ENCODE measurements around the gene MEIS2.
A peak's percentile ranks its signal among the peaks of the same experiment; 100 is the strongest.

The MEIS2 gene

DNA sequence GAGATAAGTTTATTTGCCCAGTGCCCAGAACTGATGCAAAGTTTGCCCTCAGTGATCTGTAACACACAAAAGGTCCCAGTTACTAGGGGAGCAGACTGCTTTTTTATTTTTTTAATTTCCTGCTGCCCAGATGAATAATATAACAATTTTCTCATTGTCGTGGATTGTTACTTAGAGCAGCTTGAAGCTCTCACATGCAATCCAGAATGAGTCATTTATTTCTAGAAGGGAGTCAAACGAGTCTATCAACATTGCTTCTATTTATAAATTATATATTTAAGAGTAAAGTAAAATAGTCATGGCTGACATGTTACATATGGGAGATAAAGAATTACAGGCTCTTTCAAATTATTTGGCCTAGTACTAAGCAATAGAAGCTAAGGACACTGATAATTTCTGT, 41.3 kb downstream of the MEIS2 start:
- no peak overlapping the region for H3K27ac ChIP-seq (ENCODE audit: low read length)
- no peak overlapping the region for H3K4me3 ChIP-seq (ENCODE audit: low read length)
- no peaks in the 10 kb centered on the region for H3K36me3 ChIP-seq (ENCODE audit: insufficient read depth, low read depth, low read length)
- H3K9me3 ChIP-seq (ENCODE audit: insufficient read depth, low read depth, low read length) = no peaks in the 10 kb centered on the region
- H3K9ac ChIP-seq (ENCODE audit: low read depth, low read length) = no peak overlapping the region
- H3K4me1 ChIP-seq (ENCODE audit: insufficient read depth, low read length) = peaks cover 25% of the 10 kb centered on the region
- H3K27me3 ChIP-seq (ENCODE audit: insufficient read depth, low read length) = no peaks in the 10 kb centered on the region

DNA sequence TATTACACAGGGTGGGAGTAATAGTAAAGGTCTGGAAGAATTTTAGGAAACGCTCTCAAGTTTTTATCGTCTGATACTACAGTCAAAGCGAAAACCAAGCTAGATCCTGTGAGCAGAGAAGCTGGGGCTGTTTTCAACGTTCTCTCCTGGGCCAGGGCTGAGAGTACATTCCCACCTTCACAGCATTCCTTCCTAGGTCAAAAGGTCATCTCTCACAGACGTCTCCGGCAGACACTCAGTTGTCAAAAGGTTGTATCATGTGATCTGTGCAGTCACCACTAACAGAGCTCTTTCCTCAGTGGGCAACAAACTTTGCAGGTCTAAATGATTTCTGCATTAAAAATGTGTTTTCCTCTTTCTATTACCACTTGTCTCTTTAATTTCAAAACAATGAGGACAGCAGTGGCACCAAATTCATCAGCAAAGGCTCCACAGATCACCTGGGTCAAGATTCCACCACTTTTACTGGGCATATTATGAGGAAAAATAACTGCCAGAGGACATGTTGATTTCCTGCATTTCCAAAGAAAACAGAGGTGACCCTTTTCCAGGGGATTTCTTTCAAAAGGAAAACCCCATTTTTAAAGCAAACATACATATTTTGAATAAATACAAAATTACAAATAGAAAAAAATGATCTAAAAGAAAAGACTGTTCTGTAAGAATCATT, 41.9 kb downstream of the MEIS2 start:
- Histone ChIP-seq H3K9ac (ENCODE audit: low read depth, low read length) (no peak overlapping the region), H3K27ac (ENCODE audit: low read length) (no peak overlapping the region), H3K4me1 (ENCODE audit: insufficient read depth, low read length) (peaks cover 25% of the 10 kb centered on the region), H3K36me3 (ENCODE audit: insufficient read depth, low read depth, low read length) (no peaks in the 10 kb centered on the region), H3K9me3 (ENCODE audit: insufficient read depth, low read depth, low read length) (no peaks in the 10 kb centered on the region), H3K27me3 (ENCODE audit: insufficient read depth, low read length) (no peaks in the 10 kb centered on the region), H3K4me3 (ENCODE audit: low read length) (no peak overlapping the region)

DNA sequence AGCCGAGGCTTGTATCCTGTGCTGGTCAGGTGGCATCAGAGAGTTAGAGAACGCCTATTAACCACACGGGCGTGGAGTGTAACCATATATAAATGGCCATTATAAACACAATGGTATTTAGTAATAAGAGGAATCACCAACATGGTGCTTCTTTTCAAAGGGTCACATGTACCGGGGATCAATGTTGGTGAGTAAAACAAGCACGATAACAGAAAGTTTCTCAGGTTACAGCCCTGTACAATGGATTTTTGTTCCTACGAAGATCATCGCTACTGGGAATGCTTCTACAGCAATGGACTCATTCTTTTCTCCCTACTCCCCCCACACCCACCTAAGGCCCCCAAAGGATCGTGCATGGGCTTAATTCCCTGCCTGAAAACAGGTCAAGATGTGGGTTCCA, 42.5 kb downstream of the MEIS2 start:
- Histone ChIP-seq H3K27ac (ENCODE audit: low read length) (no peak overlapping the region), H3K4me3 (ENCODE audit: low read length) (no peak overlapping the region), H3K9ac (ENCODE audit: low read depth, low read length) (no peak overlapping the region), H3K27me3 (ENCODE audit: insufficient read depth, low read length) (no peaks in the 10 kb centered on the region), H3K4me1 (ENCODE audit: insufficient read depth, low read length) (peaks cover 25% of the 10 kb centered on the region), H3K36me3 (ENCODE audit: insufficient read depth, low read depth, low read length) (no peaks in the 10 kb centered on the region), H3K9me3 (ENCODE audit: insufficient read depth, low read depth, low read length) (no peaks in the 10 kb centered on the region)

DNA sequence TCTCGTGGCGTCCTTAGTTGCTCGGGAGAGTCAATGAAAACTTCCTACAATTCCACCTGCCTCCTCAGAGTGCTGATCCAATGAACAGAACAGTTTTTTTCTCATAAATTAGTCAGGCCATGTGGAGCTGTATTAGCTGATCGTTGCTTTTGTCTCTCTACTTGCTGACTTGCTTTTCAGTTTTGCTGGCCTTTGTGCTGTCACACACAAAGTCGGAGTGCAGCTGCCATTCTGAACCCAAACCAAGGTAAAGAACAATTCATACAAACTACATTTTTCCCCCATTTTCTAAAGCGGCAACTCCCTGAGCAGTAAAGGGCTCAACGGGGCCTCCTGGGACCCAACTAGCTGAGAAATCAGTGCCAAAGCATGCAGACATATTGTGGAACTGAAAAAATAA, 43.1 kb downstream of the MEIS2 start:
- no peaks in the 10 kb centered on the region for H3K36me3 ChIP-seq (ENCODE audit: insufficient read depth, low read depth, low read length)
- no peak overlapping the region for H3K27ac ChIP-seq (ENCODE audit: low read length)
- no peak overlapping the region for H3K9ac ChIP-seq (ENCODE audit: low read depth, low read length)
- peaks cover 25% of the 10 kb centered on the region for H3K4me1 ChIP-seq (ENCODE audit: insufficient read depth, low read length)
- no peak overlapping the region for H3K4me3 ChIP-seq (ENCODE audit: low read length)
- H3K9me3 ChIP-seq (ENCODE audit: insufficient read depth, low read depth, low read length) = no peaks in the 10 kb centered on the region
- H3K27me3 ChIP-seq (ENCODE audit: insufficient read depth, low read length) = no peaks in the 10 kb centered on the region

DNA sequence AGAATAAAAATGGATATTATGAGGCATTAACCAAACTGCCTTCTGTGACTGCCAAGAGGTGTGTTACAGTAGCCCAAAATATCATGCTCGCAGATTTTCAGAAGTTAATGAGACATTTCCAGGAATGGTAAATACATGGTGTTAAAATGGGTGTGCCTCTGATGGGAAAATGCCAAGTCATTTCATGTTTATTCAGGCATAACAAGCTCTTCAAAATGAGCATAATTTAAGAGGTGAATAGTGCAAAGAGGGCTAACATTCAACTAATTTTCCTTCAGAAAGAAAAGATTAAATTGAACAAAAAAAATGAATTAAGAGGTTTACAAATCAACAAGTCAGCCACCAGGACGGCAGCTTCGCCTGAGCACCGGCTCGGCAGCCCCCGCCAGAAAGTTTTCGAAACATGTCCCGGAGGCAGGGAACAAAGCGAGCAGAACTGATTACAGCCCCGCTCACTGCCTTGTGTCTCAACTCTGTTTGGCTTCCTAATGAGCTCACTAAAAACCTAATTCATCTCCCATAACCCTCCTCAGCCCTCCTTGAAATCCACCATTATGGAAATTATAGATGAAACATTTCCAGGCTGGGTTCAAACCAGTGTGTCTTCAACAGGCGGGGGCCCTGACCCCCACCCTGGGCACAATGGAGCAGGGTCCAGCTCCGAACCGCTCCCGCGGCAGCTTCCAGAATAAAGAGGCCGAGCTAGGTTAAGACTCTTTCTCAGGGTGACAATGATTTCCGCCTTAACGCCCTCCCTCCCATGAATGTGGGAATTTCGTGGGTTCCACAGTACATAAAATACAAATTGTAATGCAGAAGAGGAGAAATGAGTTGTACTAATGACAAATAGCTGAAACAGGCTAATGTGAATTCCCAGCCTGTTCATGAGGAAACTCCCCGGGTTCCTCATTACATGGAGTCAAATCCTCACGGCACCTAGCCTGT, 43.9 kb downstream of the MEIS2 start:
- H3K4me3 ChIP-seq (ENCODE audit: low read length) = no peak overlapping the region
- no peak overlapping the region for H3K27ac ChIP-seq (ENCODE audit: low read length)

DNA sequence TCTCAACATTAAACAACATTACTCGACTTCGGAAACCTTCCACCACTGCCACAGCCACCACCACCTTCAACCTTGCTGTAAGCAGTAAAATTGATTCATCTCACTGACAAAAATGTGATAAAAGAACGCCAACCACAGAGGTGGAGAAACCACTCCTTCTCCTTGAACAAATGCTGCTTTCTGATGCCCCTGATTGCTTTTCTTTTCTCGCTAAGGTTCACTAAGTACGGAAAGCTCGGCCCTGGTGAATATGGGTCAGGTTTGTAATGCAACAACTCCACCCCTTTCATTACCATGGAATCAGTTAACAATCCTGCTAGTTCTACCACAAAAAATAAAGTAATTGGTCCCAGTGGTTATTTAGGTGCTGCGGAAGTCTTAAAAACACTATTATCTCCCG, 44.9 kb downstream of the MEIS2 start:
- Histone ChIP-seq H3K27ac (ENCODE audit: low read length) (no peak overlapping the region), H3K9me3 (ENCODE audit: insufficient read depth, low read depth, low read length) (no peaks in the 10 kb centered on the region), H3K36me3 (ENCODE audit: insufficient read depth, low read depth, low read length) (no peaks in the 10 kb centered on the region)

More for the DNA sequence above, 43.9 kb downstream of the MEIS2 start:
- no peak overlapping the region for H3K9ac ChIP-seq (ENCODE audit: low read depth, low read length)
- H3K27me3 ChIP-seq (ENCODE audit: insufficient read depth, low read length) = no peaks in the 10 kb centered on the region
- no peaks in the 10 kb centered on the region for H3K9me3 ChIP-seq (ENCODE audit: insufficient read depth, low read depth, low read length)
- no peaks in the 10 kb centered on the region for H3K36me3 ChIP-seq (ENCODE audit: insufficient read depth, low read depth, low read length)
- H3K4me1 ChIP-seq (ENCODE audit: insufficient read depth, low read length) = peaks cover 25% of the 10 kb centered on the region

DNA sequence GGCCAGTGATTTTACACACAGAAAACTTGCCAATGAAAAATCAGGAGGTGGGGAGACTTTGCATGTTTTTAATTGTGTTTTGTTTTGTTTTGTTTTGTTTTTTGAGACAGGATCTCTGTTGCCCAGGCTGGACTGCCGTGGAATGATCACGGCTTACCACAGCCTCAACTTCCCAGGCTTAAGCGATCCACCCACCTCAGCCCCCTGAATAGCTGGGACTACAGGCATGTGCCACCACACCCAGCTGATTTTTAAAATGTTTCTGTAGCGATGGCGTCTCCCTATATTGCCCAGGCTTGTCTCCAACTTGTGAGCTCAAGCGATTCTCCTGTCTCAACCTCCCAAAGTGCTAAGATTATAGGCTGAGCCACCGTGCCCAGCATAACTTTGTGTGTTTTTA, 46.0 kb downstream of the MEIS2 start:
- no peaks in the 10 kb centered on the region for H3K36me3 ChIP-seq (ENCODE audit: insufficient read depth, low read depth, low read length)
- no peak overlapping the region for H3K9ac ChIP-seq (ENCODE audit: low read depth, low read length)
- H3K27ac ChIP-seq (ENCODE audit: low read length) = no peak overlapping the region
- no peaks in the 10 kb centered on the region for H3K9me3 ChIP-seq (ENCODE audit: insufficient read depth, low read depth, low read length)
- no peaks in the 10 kb centered on the region for H3K27me3 ChIP-seq (ENCODE audit: insufficient read depth, low read length)
- H3K4me1 ChIP-seq (ENCODE audit: insufficient read depth, low read length) = peaks cover 25% of the 10 kb centered on the region
- H3K4me3 ChIP-seq (ENCODE audit: low read length) = no peak overlapping the region

More for the DNA sequence above, 44.9 kb downstream of the MEIS2 start:
- no peaks in the 10 kb centered on the region for H3K27me3 ChIP-seq (ENCODE audit: insufficient read depth, low read length)
- H3K4me1 ChIP-seq (ENCODE audit: insufficient read depth, low read length) = peaks cover 25% of the 10 kb centered on the region
- no peak overlapping the region for H3K9ac ChIP-seq (ENCODE audit: low read depth, low read length)
- no peak overlapping the region for H3K4me3 ChIP-seq (ENCODE audit: low read length)

DNA sequence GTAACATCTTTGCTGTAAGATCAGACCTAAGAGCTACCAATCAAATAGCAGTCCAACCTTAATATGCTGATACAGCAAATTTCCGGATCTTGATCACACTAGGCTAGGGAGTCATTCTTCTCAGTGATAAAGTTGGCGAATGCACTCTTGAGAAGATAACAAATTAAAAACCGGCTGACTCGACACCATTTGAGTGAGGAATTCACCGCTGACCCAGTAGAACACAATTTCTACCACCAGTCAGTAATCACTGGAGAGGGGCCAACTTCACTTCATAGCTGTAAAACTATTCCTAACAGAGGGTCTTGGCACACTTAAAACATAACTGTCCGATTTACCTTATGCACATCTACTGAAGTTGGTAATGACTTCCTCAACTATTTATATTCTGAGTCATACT, 47.2 kb downstream of the MEIS2 start:
- H3K4me3 ChIP-seq (ENCODE audit: low read length) = no peak overlapping the region
- H3K36me3 ChIP-seq (ENCODE audit: insufficient read depth, low read depth, low read length) = no peaks in the 10 kb centered on the region
- no peak overlapping the region for H3K27ac ChIP-seq (ENCODE audit: low read length)
- H3K9ac ChIP-seq (ENCODE audit: low read depth, low read length) = no peak overlapping the region
- H3K4me1 ChIP-seq (ENCODE audit: insufficient read depth, low read length) = peaks cover 21% of the 10 kb centered on the region
- H3K27me3 ChIP-seq (ENCODE audit: insufficient read depth, low read length) = no peaks in the 10 kb centered on the region
- no peaks in the 10 kb centered on the region for H3K9me3 ChIP-seq (ENCODE audit: insufficient read depth, low read depth, low read length)

DNA sequence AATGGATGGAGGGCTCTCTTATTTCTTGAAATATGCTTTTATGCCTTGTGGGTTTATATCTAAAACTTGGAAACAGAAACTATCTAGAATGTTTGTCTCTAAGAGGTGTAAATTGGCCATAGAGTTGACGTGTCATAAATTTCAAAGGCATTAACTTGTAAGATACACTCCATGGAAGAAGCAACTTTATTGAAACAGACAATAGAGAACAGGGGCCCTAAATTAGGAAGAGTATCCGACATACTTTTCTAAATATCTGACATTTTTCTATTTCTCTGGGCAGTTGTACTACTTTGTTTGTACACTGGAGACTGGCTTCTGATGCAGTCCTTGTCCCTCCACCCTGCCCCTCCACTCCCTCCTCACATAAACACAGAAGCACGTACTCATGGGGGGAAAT, 50.0 kb downstream of the MEIS2 start:
- Histone ChIP-seq H3K27ac (ENCODE audit: low read length) (no peak overlapping the region), H3K4me1 (ENCODE audit: insufficient read depth, low read length) (peaks cover 19% of the 10 kb centered on the region), H3K27me3 (ENCODE audit: insufficient read depth, low read length) (no peaks in the 10 kb centered on the region), H3K9me3 (ENCODE audit: insufficient read depth, low read depth, low read length) (no peaks in the 10 kb centered on the region), H3K36me3 (ENCODE audit: insufficient read depth, low read depth, low read length) (no peaks in the 10 kb centered on the region), H3K9ac (ENCODE audit: low read depth, low read length) (no peak overlapping the region), H3K4me3 (ENCODE audit: low read length) (no peak overlapping the region)

DNA sequence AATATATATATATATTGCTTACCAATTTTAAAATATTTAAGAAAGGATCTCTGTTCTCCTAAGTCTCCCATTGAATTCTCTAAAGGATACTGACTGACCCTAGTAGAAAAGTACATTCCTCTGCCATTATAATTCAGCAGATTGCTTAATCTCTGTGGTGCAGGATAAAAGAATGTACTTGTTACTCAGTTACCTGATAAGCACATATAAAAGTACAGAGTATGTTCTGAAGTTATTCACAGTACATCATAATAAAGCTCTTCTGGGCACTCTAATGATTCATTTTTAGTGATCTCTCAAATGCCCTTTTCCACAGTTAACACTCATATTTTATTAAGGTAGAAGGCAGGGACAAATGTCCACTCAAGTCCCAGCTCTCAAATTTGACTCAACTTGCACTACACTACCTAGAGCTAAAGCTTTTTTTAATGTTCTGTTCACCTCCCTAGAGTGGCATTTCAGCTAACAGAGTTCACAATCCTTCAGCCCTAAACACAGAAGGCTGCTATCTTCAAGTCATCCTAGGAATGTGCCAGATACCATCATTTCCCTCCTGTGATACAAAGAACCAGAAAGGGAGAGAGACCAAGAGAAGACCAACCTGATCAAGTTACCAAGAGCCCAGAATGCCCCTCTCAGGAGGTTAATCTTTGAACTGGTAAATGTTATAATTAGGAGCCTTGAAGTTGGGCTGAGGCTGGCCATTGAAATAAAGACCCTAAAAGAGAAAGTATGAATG, 53.3 kb downstream of the MEIS2 start:
- no peaks in the 10 kb centered on the region for H3K27me3 ChIP-seq (ENCODE audit: insufficient read depth, low read length)
- H3K4me1 ChIP-seq (ENCODE audit: insufficient read depth, low read length) = peaks cover 32% of the 10 kb centered on the region
- no peak overlapping the region for H3K27ac ChIP-seq (ENCODE audit: low read length)
- H3K36me3 ChIP-seq (ENCODE audit: insufficient read depth, low read depth, low read length) = no peaks in the 10 kb centered on the region
- H3K9me3 ChIP-seq (ENCODE audit: insufficient read depth, low read depth, low read length) = no peaks in the 10 kb centered on the region
- no peak overlapping the region for H3K9ac ChIP-seq (ENCODE audit: low read depth, low read length)
- no peak overlapping the region; the same call in 1 of the 2 replicates for H3K4me3 ChIP-seq (ENCODE audit: low read length)

DNA sequence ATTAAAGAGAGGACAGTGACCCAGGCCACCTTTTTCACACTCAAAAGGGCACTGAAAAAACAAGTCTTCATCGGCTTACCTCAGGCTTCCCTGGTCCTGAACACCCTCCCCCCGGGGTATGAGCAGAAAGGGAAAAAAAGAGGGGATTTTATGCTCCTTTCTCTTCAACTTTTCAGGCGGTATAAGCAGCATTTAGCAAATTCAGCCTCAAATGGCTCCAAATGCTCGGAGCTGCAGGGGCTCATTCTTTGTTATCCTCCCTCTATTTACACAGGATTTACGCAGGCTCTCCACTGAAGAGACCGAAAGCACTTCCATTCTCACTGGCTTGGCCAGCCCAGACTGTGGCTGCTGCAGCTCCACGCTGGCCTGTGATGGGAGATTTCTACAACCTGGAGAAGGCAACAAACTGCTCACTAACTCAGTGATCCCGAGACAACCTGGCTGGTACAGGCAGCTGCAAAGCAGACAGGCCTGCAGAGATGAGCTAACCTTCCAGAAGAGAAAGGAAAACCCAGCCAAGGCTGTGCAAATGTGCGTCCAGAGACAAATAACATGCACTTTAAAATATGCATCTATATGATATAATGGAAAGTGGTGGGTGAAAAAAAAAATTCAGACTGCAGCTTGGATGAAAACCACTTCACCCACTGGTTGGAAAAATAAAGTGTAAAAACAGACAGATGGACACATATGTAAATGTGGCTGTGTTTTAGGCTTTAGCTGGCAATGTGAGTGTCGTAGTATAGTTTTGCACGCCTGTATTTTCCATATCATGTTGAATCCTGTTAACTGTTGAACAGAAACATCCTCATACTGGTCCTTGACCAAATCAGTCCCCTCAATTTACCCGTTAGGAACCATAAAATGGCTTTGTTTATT, 54.2 kb downstream of the MEIS2 start:
- H3K27ac ChIP-seq (ENCODE audit: low read length) = peak overlapping the region; percentile 2
- H3K9ac ChIP-seq (ENCODE audit: low read depth, low read length) = peak overlapping the region; percentile 46; the same call in 1 of the 2 replicates
- no peaks in the 10 kb centered on the region for H3K9me3 ChIP-seq (ENCODE audit: insufficient read depth, low read depth, low read length)
- no peaks in the 10 kb centered on the region for H3K36me3 ChIP-seq (ENCODE audit: insufficient read depth, low read depth, low read length)
- peaks cover 32% of the 10 kb centered on the region for H3K4me1 ChIP-seq (ENCODE audit: insufficient read depth, low read length)
- no peaks in the 10 kb centered on the region for H3K27me3 ChIP-seq (ENCODE audit: insufficient read depth, low read length)
- H3K4me3 ChIP-seq (ENCODE audit: low read length) = peak overlapping the region; percentile 53
